GM13976 (cell line): Measurements from ENCODE around the gene STIM1.

ENCODE experiments used
- DNase-seq: peaks from one replicate; pipeline ENCODE4 v3.0.0; 2012; ENCODE audit warnings: low spot score
- CTCF ChIP-seq: IDR thresholded peaks from 2 replicates; pipeline ENCODE4 v1.5.1; 2012; ENCODE audit warnings: borderline replicate concordance, mild to moderate bottlenecking; ENCODE audit not compliant: insufficient read depth; ENCODE audit errors: extremely low read depth, missing control alignments, control extremely low read depth
- in situ Hi-C: fragments of 300-500 bp; cut with MboI; formaldehyde crosslinking; loops from one replicate; pipeline ENCODE4 v1.12.0; 2022; ENCODE audit warnings: low sequenced_read_pairs, mixed read lengths, inconsistent platforms; ENCODE audit not compliant: unreplicated experiment

The STIM1 gene

GRCh38 chr11:4017129-4017528, 161.7 kb downstream of the STIM1 start:
- in situ Hi-C loops, result no loop called here
- no peak for TF ChIP-seq CTCF
- DNase-seq, result no peak

- in situ Hi-C loops, result no loop called here
- TF ChIP-seq CTCF, result no peak
Measured at GRCh38 chr11:4018641-4019040, 163.2 kb downstream of the STIM1 start.

GRCh38 chr11:4019891-4020290, 164.4 kb downstream of the STIM1 start:
- TF ChIP-seq CTCF, result no peak
- in situ Hi-C loops, result no loop called here
- no peak for DNase-seq

More at GRCh38 chr11:4018641-4019040, 163.2 kb downstream of the STIM1 start:
- DNase-seq, result no peak

GRCh38 chr11:4022669-4023068, 167.2 kb downstream of the STIM1 start:
- in situ Hi-C loops, result no loop called here
- no peak for TF ChIP-seq CTCF
- DNase-seq, result no peak

GRCh38 chr11:4025248-4025966, 169.9 kb downstream of the STIM1 start:
- no peak for DNase-seq
- in situ Hi-C loops, result no loop called here
- TF ChIP-seq CTCF, result no peak

GRCh38 chr11:4025967-4026324, 170.5 kb downstream of the STIM1 start:
- DNase-seq, result no peak
- TF ChIP-seq CTCF, result no peak
- in situ Hi-C loops, result no loop called here

GRCh38 chr11:4026389-4026788, 170.9 kb downstream of the STIM1 start:
- in situ Hi-C loops, result no loop called here
- no peak for DNase-seq
- no peak for TF ChIP-seq CTCF
